ENCODE measurements around the gene PSME2. TPM values are rescaled to one million over a fixed set of nuclear protein-coding genes. Genes with fewer than 3 reads are reported as not detected.
A peak's percentile ranks its signal among the peaks of the same experiment; 100 is the strongest.

The PSME2 gene
- total and polyA plus RNA-seq, 2 of the 13 experiments (the other 11 are each of a cell fraction or from before 2014, with no cell fraction given), result 332 to 716 TPM

DNA sequence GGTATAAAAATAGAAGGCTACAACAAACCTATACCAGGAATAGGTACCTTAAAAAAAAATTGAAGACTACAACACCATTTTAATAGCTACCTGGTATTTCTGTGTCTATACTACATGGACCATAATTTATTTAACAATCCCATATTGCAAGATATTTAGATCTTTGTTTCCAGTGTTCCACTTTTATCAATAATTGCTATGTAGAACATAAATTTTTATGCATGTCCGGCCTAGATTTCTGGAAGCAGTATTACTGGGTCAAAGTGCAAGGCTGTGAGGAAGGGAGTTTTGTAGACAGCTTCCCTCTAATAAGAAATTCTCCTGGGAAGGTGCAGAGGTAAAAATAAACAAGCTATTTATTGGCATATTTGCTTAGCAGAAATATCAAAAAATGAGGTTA is 35.9 kb downstream of the PSME2 start (continued):
- TF ChIP-seq, protein P1, sequence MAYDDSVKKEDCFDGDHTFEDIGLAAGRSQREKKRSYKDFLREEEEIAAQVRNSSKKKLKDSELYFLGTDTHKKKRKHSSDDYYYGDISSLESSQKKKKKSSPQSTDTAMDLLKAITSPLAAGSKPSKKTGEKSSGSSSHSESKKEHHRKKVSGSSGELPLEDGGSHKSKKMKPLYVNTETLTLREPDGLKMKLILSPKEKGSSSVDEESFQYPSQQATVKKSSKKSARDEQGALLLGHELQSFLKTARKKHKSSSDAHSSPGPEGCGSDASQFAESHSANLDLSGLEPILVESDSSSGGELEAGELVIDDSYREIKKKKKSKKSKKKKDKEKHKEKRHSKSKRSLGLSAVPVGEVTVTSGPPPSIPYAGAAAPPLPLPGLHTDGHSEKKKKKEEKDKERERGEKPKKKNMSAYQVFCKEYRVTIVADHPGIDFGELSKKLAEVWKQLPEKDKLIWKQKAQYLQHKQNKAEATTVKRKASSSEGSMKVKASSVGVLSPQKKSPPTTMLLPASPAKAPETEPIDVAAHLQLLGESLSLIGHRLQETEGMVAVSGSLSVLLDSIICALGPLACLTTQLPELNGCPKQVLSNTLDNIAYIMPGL (CRISPR knock-in tag; IDR thresholded peaks at IDR 0.05; ENCODE audit: borderline replicate concordance in 1 of 2, low read depth in 1 of 2), result 0 out of 4 replicates have a peak, but pooled peaks of 1 of the 2 experiments have one; percentile 9
- no peak for TF ChIP-seq ZNF570 (CRISPR knock-in tag; IDR thresholded peaks at IDR 0.05; ENCODE audit: borderline replicate concordance)

DNA sequence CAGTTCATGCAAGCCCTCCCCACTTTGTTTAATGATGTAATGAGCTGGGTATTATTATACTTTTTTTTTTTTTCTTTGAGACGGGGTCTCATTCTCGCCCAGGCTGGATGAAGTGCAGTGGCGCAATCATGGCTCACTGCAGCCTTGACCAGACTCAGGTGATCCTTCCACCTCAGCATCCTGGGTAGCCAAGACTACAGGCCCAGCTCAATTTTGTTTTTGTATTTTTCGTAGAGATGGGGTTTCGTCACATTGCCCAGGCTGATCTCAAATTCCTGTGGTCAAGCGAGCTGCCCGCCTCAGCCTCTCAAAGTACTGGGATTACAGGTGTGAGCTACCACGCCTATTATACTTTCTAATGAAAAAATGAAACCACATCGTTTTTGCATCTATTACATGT is 36.4 kb downstream of the PSME2 start:
- no peaks in the 10 kb centered on the region for H3K9me3 ChIP-seq (ENCODE audit: low read length)
- ATAC-seq (no peak), DNase-seq (ENCODE audit: low spot score) (peak; percentile 68), FAIRE-seq (no peak)
- H3K9ac ChIP-seq (ENCODE audit: insufficient read depth, low read depth, low read length), result no peak overlapping the region
- no peaks in the 10 kb centered on the region for H4K20me1 ChIP-seq (ENCODE audit: insufficient read depth, low read length)
- peaks cover 63% of the 10 kb centered on the region for H3K4me1 ChIP-seq (ENCODE audit: insufficient read depth, low read length)
- no peaks in the 10 kb centered on the region; a peak in 1 of 5 replicates for H3K27me3 ChIP-seq (ENCODE audit: control insufficient read depth in 1 of 2, insufficient read depth in 2 of 2, low read length in 2 of 2)
- in situ Hi-C loops (cut with HindIII; ENCODE audit: extremely low pct_ligation_motif_present, low pct_unique_long_range_greater_than_20kb) (loop anchor here (25.0 kb wide), 1 partner anchor 1523 kb away; the partner anchor contains the start of genes ABHD4 and DAD1), intact Hi-C loops (cut with micrococcal nuclease; ENCODE audit: unreplicated experiment) (loop anchor here (10.0 kb wide), 2 partner anchors 805 to 1015 kb away; partner anchors contain the start of genes ACIN1, BCL2L2, C14orf119 and PPP1R3E)
- peaks cover 2% of the 10 kb centered on the region for H3K79me2 ChIP-seq (ENCODE audit: insufficient read depth, low read length)
- 38% methylated on average over 9 of the region's 9 CpGs for WGBS (ENCODE audit: low lambda C conversion rate)
- H3K36me3 ChIP-seq (replicated peaks in 1 of 2; ENCODE audit: control insufficient read depth in 1 of 2, insufficient read depth in 2 of 2, low read length in 2 of 2), result no peaks in the 10 kb centered on the region
- ChIA-PET POLR2A (interaction anchor here (0.5 to 11.8 kb wide), 11 partner anchors 15 to 161 kb away, joined by 4 to 594 read pairs (median 9); partner anchors contain the start of genes CHMP4A, EMC9, FITM1 and IRF9), CTCF (ENCODE audit: low intra/inter-chr PET ratio, low total read pairs) (interaction anchor here (1.1 to 5.4 kb wide), 4 partner anchors 19 to 96 kb away, joined by 4 to 86 read pairs (median 30); partner anchors contain the start of gene IRF9)
- H3K27ac ChIP-seq (ENCODE audit: extremely low read length, insufficient read depth, low read length), result peak overlapping the region; percentile 4
- H2AFZ ChIP-seq (ENCODE audit: low read length), result no peak overlapping the region
- no peak overlapping the region; a peak in 1 of 6 replicates for H3K4me3 ChIP-seq (replicated peaks in 1 of 3; ENCODE audit: insufficient read depth in 1 of 3, low read depth in 2 of 3, low read length in 3 of 3)
- no TSS peak for BruUV-seq (replicated peaks)
- H3K4me2 ChIP-seq (ENCODE audit: low read depth, low read length), result peak overlapping the region; percentile 26
- TF ChIP-seq FOXK2 (IDR thresholded peaks at IDR 0.05) (no peak), ZFP36 (IDR thresholded peaks at IDR 0.05; ENCODE audit: borderline replicate concordance, low read depth, low read length, partially characterized antibody) (no peak), PCBP2 (optimal IDR thresholded peaks at IDR 0.05; ENCODE audit: low read depth, low read length, poor library complexity, severe bottlenecking) (no peak), SIX1 (CRISPR knock-in tag; IDR thresholded peaks at IDR 0.05; ENCODE audit: borderline replicate concordance) (0 out of 2 replicates have a peak, but pooled peaks have one; percentile 25), HHEX (CRISPR knock-in tag; IDR thresholded peaks at IDR 0.05) (no peak), ZNF546 (CRISPR knock-in tag; conservative IDR thresholded peaks at IDR 0.05) (no peak), ZNF670 (CRISPR knock-in tag; IDR thresholded peaks at IDR 0.05; ENCODE audit: borderline replicate concordance) (no peak), NCOR1 (IDR thresholded peaks at IDR 0.05; ENCODE audit: borderline replicate concordance, low read length) (0 out of 2 replicates have a peak, but pooled peaks have one; percentile 20), PCBP1 (IDR thresholded peaks at IDR 0.05; ENCODE audit: borderline replicate concordance, low read depth, low read length) (no peak), SUZ12 (IDR thresholded peaks at IDR 0.05; ENCODE audit: low read depth, low read length) (no peak)
- TF ChIP-seq, protein P2, sequence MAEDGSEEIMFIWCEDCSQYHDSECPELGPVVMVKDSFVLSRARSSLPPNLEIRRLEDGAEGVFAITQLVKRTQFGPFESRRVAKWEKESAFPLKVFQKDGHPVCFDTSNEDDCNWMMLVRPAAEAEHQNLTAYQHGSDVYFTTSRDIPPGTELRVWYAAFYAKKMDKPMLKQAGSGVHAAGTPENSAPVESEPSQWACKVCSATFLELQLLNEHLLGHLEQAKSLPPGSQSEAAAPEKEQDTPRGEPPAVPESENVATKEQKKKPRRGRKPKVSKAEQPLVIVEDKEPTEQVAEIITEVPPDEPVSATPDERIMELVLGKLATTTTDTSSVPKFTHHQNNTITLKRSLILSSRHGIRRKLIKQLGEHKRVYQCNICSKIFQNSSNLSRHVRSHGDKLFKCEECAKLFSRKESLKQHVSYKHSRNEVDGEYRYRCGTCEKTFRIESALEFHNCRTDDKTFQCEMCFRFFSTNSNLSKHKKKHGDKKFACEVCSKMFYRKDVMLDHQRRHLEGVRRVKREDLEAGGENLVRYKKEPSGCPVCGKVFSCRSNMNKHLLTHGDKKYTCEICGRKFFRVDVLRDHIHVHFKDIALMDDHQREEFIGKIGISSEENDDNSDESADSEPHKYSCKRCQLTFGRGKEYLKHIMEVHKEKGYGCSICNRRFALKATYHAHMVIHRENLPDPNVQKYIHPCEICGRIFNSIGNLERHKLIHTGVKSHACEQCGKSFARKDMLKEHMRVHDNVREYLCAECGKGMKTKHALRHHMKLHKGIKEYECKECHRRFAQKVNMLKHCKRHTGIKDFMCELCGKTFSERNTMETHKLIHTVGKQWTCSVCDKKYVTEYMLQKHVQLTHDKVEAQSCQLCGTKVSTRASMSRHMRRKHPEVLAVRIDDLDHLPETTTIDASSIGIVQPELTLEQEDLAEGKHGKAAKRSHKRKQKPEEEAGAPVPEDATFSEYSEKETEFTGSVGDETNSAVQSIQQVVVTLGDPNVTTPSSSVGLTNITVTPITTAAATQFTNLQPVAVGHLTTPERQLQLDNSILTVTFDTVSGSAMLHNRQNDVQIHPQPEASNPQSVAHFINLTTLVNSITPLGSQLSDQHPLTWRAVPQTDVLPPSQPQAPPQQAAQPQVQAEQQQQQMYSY (CRISPR knock-in tag; IDR thresholded peaks at IDR 0.05), result no peak
- TF ChIP-seq, protein P3, sequence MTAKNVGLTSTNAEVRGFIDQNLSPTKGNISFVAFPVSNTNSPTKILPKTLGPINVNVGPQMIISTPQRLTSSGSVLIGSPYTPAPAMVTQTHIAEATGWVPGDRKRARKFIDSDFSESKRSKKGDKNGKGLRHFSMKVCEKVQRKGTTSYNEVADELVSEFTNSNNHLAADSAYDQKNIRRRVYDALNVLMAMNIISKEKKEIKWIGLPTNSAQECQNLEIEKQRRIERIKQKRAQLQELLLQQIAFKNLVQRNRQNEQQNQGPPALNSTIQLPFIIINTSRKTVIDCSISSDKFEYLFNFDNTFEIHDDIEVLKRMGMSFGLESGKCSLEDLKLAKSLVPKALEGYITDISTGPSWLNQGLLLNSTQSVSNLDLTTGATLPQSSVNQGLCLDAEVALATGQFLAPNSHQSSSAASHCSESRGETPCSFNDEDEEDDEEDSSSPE (CRISPR knock-in tag; IDR thresholded peaks at IDR 0.05), result no peak
